22Rv1 (cell line): ENCODE measurements around the gene HP.
"Not testable (repeated sequence)": the region's sequence is repeated elsewhere in the genome, so short reads cannot be mapped to it uniquely, and the experiment has no call there.

Experiments
- H3K27ac ChIP-seq: fragments of 450-650 bp; 2 replicates; pipeline ENCODE4 v1.5.1; 2017
- ZFX ChIP-seq: fragments of 450-650 bp; IDR thresholded peaks from 2 replicates; pipeline ENCODE4 v1.6.1; 2017; ENCODE audit warnings: antibody characterized with exemption, borderline replicate concordance
- TF ChIP-seq, protein P1 (sequence below): fragments of 450-650 bp; IDR thresholded peaks from 2 replicates; pipeline ENCODE4 v1.5.1; 2017; ENCODE audit warnings: mild to moderate bottlenecking

Gene HP

DNA sequence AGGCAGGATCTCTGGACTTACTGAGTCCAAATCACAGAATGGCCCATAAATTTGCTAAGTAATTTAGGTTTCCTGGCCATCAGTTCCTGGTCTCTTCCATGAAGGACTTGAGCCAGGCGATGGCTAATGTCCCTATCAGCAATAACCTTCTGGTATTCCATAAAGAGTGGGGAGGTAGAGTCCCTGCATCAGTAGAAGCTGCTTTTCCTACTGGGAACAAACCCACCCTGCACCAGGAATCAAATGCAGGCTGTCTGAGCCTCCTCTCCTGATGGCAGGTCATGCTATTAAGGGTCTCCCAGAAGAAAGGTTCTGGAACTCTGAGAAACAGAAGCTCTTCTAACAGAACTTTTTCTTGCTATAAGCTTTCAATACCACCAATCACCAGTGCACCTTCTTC is 7.3 kb downstream of the HP start:
- TF ChIP-seq, protein P1, sequence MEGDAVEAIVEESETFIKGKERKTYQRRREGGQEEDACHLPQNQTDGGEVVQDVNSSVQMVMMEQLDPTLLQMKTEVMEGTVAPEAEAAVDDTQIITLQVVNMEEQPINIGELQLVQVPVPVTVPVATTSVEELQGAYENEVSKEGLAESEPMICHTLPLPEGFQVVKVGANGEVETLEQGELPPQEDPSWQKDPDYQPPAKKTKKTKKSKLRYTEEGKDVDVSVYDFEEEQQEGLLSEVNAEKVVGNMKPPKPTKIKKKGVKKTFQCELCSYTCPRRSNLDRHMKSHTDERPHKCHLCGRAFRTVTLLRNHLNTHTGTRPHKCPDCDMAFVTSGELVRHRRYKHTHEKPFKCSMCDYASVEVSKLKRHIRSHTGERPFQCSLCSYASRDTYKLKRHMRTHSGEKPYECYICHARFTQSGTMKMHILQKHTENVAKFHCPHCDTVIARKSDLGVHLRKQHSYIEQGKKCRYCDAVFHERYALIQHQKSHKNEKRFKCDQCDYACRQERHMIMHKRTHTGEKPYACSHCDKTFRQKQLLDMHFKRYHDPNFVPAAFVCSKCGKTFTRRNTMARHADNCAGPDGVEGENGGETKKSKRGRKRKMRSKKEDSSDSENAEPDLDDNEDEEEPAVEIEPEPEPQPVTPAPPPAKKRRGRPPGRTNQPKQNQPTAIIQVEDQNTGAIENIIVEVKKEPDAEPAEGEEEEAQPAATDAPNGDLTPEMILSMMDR = no peak
- TF ChIP-seq ZFX = no peak
- H3K27ac ChIP-seq = no peak overlapping the region

DNA sequence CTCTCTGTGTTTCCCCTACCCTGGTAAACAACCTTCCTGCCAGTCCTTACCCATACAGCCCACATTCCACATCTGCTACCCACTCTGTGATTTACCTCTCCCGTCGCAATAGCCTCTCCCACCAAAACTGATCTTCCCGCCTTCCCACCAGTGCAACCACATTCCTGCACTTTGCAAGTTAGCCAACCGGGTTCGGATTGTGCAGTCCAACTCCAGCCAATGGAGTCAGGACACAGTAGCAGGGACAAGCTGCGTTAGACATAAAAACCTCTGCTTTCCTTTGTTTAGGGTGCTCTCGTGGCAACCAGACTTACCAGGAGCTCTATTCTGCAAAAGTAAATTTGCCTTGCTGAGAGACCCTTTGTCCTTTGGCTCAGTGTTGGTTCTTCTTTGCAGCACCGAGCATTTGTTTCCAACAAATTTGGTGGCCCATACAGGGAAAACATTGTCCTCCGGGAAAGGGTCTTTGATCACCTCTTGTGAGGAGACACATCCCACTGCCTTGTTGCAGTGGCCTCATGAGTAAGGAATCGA is 10.1 kb downstream of the HP start:
- no peak for TF ChIP-seq ZFX
- TF ChIP-seq, protein P1 = no peak
- no peak overlapping the region for H3K27ac ChIP-seq

DNA sequence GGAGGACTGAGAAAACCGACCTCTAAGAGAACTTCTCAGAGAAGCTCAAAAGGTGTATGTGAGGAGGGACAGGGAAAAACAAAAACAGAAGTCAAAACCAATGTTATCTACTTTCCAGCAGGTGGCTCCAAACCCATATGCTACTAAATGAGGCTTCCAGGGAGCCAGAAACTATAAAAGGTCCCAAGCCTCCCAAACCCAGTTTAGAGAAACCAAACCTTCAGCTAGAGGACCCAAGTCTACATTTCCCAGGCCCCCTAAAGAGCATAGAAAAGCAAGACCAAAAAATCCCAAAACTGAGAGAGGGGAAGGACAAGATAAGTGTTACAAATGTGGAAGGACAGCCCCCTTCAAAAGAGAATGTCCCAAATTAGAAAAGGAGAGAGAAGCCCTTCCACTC is 12.4 kb downstream of the HP start:
- no peak overlapping the region for H3K27ac ChIP-seq
- TF ChIP-seq ZFX = no peak
- TF ChIP-seq, protein P1 = peak; percentile 77

DNA sequence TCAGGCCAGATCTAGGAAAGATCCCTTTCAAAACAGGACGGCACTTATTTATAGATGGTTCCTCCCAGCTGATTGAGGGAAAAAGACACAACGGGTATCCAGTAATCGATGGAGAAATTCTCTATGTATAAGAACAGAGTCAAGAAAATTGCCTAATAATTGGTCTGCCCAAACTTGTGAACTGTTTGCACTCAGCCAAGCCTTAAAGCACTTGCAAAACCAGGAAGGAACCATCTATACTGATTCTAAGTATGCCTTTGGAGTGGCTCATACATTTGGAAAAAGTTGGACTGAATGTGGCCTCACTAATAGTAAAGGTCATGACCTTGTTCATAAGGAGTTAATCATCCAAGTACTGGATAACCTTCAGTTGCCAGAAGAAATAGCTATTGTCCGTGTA is 14.6 kb downstream of the HP start:
- no peak for TF ChIP-seq ZFX
- TF ChIP-seq, protein P1 = no peak
- no peak overlapping the region for H3K27ac ChIP-seq

DNA sequence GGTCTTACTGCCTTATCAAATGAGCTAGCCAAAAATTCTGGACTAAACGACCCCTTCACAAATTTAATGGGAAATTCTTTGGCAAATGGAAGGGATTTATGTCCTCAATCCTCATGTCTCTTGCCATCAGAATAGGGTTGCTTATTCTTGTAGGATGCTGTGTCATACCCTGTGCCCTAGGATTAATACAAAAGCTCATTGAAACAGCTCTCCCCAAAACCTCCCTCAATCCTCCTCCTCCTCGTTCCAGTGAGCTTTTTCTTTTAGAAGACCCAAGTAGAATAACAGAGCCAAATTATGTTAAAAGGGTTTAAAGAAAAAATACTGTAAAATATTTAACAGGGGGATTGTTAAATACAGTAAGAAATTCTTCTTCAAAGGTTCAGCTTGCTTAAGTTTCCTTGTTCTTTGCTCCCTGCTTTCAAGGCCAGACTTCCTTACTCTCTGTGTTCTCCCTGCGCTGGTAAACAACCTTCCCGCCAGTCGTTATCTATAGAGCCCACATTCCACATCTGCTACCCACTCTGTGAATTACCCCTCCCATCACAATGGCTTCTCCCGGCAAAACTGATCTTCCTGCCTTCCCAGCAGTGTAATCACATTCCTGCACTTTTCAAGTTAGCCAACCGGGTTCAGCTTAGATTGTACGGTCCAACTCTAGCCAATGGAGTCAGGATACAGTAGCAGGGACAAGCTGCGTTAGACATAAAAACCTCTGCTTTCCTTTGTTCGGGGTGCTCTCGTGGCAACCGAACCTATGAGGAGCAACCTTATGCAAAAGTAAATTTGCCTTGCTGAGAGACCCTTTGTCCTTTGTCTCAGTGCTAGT is 18.4 kb downstream of the HP start:
- TF ChIP-seq ZFX = no peak
- TF ChIP-seq, protein P1 = no peak
- H3K27ac ChIP-seq = no peak overlapping the region

DNA sequence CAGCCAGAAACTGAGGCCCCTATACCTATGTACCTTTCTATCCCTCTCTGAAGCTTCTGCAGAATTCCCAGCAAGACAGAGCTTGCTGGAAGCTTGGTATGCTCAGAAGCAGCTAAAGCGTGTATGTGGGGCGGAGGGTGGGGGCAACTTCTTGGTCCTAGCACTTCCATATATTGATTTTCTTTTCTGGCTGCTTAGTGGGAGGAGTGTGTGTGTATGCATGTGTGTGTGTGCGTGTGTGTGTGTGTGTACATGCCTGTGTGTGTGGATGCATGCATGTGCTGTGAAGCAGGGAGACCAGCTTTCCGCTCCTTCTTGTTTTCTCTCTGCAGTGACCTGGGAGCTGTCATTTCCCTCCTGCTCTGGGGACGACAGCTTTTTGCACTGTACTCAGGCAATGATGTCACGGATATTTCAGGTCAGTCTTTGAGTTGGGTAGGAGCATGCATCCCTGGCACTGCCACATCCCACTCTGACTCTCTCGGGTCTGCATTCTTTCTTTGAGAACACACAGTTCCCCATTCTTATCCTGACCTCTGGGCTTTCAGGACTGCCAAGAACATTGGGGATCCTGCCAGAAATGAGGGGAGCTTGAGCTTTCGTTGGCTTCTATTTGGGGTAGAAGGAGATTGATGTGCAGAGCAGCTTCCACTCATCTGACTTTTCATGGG is 19.4 kb downstream of the HP start:
- no peak for TF ChIP-seq ZFX
- TF ChIP-seq, protein P1 = no peak

DNA sequence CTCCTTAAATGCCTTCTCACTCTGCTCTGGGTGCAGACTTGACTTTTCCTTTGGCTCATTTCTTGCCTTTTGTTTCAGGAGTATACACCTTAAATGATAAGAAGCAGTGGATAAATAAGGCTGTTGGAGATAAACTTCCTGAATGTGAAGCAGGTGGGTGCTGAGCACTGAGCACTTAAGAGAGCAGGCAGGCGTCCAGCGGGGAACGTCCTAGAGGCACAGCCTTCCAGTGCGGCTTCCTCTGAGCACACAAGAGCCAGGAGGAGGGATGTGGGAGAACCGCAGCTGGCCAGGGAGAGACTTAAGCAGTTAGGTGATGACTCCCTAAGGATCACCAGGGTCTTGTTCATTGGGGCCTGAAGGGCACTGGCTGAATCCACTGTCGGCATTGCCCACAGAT is 20.8 kb downstream of the HP start:
- H3K27ac ChIP-seq = not testable (repeated sequence)

More for the DNA sequence above, 19.4 kb downstream of the HP start:
- no peak overlapping the region for H3K27ac ChIP-seq

DNA sequence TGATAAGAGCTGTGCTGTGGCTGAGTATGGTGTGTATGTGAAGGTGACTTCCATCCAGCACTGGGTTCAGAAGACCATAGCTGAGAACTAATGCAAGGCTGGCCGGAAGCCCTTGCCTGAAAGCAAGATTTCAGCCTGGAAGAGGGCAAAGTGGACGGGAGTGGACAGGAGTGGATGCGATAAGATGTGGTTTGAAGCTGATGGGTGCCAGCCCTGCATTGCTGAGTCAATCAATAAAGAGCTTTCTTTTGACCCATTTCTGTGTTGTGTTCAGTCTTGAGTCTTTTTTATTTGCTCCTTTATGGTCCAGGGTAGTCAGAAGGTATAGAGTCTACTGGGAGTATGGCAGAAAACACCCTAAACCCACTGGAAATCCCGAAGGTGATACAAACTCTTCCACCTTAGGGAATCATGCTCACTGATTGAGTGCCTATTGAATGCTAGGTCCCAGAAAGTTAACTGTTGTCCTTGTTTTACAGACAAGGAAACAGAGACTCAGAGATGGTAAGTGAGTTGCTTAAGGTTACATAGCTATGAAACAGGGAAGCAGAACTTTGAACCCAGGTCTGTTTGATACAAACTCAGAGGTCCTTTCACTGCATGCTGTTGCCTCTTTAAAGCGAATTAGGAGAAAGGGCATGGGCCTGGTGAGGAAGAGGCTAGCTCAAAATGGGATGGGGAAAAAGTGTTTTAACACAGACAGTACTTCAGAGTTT is 22.8 kb downstream of the HP start:
- H3K27ac ChIP-seq = not testable (repeated sequence)
